Measurements from ENCODE around the gene RAPGEF1.

- no peak for TF ChIP-seq ETV6 (IDR thresholded peaks at IDR 0.05; ENCODE audit: borderline replicate concordance in 1 of 2, low read depth in 2 of 2, low read length in 1 of 2)
- no peak for TF ChIP-seq ETV6 (CRISPR knock-in tag; IDR thresholded peaks at IDR 0.05; ENCODE audit: borderline replicate concordance)
- TF ChIP-seq ZNF354B (CRISPR knock-in tag; IDR thresholded peaks at IDR 0.05) = no peak
- no peak for TF ChIP-seq ZFP36 (IDR thresholded peaks at IDR 0.05; ENCODE audit: low read depth, low read length, partially characterized antibody)
- TF ChIP-seq TARDBP (IDR thresholded peaks at IDR 0.05) = no peak
- TF ChIP-seq BRF1 (IDR thresholded peaks at IDR 0.05; ENCODE audit: borderline replicate concordance, extremely low read depth, insufficient read length) = no peak
Observed at GRCh38 chr9:131534721-131535237, 205.1 kb downstream of the RAPGEF1 start.
